Hepatocyte (in vitro differentiated cells): ENCODE data around the gene PDS5A. TPM values are rescaled to one million over a fixed set of nuclear protein-coding genes. Genes with fewer than 3 reads are reported as not detected.

Experiments
- DNase-seq: peaks from one replicate; pipeline ENCODE4 v3.0.0-alpha.2; 2016; ENCODE audit warnings: low spot score
- H2AFZ ChIP-seq: fragments of 200-600 bp; sonication (generic); 2 replicates; pipeline ENCODE4 v1.6.0; 2016; ENCODE audit warnings: antibody characterized with exemption, mild to moderate bottlenecking
- H3K27ac ChIP-seq: fragments of 200-600 bp; sonication (generic); 2 replicates; pipeline ENCODE4 v1.5.1; 2016; ENCODE audit warnings: mild to moderate bottlenecking
- H3K27me3 ChIP-seq: fragments of 200-600 bp; sonication (generic); 2 replicates; pipeline ENCODE4 v1.6.1; 2016
- H3K36me3 ChIP-seq: fragments of 200-600 bp; sonication (generic); replicated peaks from 2 replicates; pipeline ENCODE4 v1.5.1; 2016; ENCODE audit warnings: low read depth; ENCODE audit not compliant: insufficient read depth
- H3K4me1 ChIP-seq: fragments of 200-600 bp; sonication (generic); 2 replicates; pipeline ENCODE4 v1.5.1; 2016; ENCODE audit warnings: mild to moderate bottlenecking, moderate library complexity; ENCODE audit not compliant: insufficient read depth
- H3K4me2 ChIP-seq: fragments of 200-600 bp; sonication (generic); 2 replicates; pipeline ENCODE4 v1.6.0; 2016
- H3K4me3 ChIP-seq: fragments of 200-600 bp; sonication (generic); 2 replicates; pipeline ENCODE4 v1.5.1; 2016; ENCODE audit warnings: mild to moderate bottlenecking
- H3K79me2 ChIP-seq: fragments of 200-600 bp; sonication (generic); 2 replicates; pipeline ENCODE4 v1.6.0; 2017; ENCODE audit warnings: mild to moderate bottlenecking
- H3K9me2 ChIP-seq: fragments of 200-600 bp; sonication (generic); replicated peaks from 2 replicates; pipeline ENCODE4 v1.6.0; 2017; ENCODE audit warnings: mild to moderate bottlenecking; ENCODE audit not compliant: insufficient read depth
- H3K9me3 ChIP-seq: fragments of 200-600 bp; sonication (generic); 2 replicates; pipeline ENCODE4 v1.5.1; 2016; ENCODE audit warnings: low read depth, mild to moderate bottlenecking
- H4K20me1 ChIP-seq: fragments of 200-600 bp; sonication (generic); 2 replicates; pipeline ENCODE4 v1.6.0; 2016; ENCODE audit warnings: mild to moderate bottlenecking; ENCODE audit not compliant: insufficient read depth, poor library complexity, severe bottlenecking
- CTCF ChIP-seq: fragments of 200-600 bp; sonication (generic); IDR thresholded peaks from 2 replicates; pipeline ENCODE4 v1.5.1; 2016; ENCODE audit warnings: antibody characterized with exemption, mild to moderate bottlenecking; ENCODE audit not compliant: poor library complexity
- EZH2 ChIP-seq: fragments of 200-600 bp; sonication (generic); IDR thresholded peaks from 2 replicates; pipeline ENCODE4 v1.6.1; 2016; ENCODE audit warnings: antibody characterized with exemption, mild to moderate bottlenecking, borderline replicate concordance
- EZH2phosphoT487 ChIP-seq: fragments of 200-600 bp; sonication (generic); IDR thresholded peaks from one replicate; pipeline ENCODE4 v1.6.1; 2018; ENCODE audit warnings: antibody characterized with exemption, mild to moderate bottlenecking, low read depth, moderate library complexity; ENCODE audit not compliant: unreplicated experiment, severe bottlenecking
- WGBS: methylation state at CpG from one replicate; pipeline ENCODE4 v1.1.6; 2016; ENCODE audit warnings: low lambda C conversion rate; ENCODE audit errors: missing lambda C conversion rate; 5-methylcytosine and 5-hydroxymethylcytosine counted together
- polyA plus RNA-seq: library from polyadenylated mRNA; unstranded; fragments of >200 nt; fragmentation: Nextera tagmentation; extraction: Ambion mirVana; gene quantifications from 2 replicates; pipeline ENCODE4 v1.2.1, GENCODE V29; 2016
- total RNA-seq: library from RNA; depleted of rRNA; stranded (reverse); fragments of >200 nt; gene quantifications from 2 replicates; pipeline ENCODE4 v1.2.3, GENCODE V29; 2014

Gene PDS5A
- total and polyA plus RNA-seq, 2 experiments from 2014 or later, result 24.6 to 69.2 TPM

- no peaks in the 10 kb centered on the region for H3K9me3 ChIP-seq
- no peak overlapping the region for H2AFZ ChIP-seq
- no peaks in the 10 kb centered on the region for H3K9me2 ChIP-seq
- 93% methylated on average over 12 of the region's 12 CpGs for WGBS
- peaks cover 78% of the 10 kb centered on the region for H4K20me1 ChIP-seq
- no peak overlapping the region for H3K4me2 ChIP-seq
- no peaks in the 10 kb centered on the region for H3K27me3 ChIP-seq
- H3K4me1 ChIP-seq, result no peaks in the 10 kb centered on the region
- no peaks in the 10 kb centered on the region for H3K36me3 ChIP-seq
- no peak for TF ChIP-seq EZH2phosphoT487
- no peak for TF ChIP-seq CTCF
- no peak for TF ChIP-seq EZH2
- no peak overlapping the region for H3K27ac ChIP-seq
- peaks cover 100% of the 10 kb centered on the region for H3K79me2 ChIP-seq
- DNase-seq, result no peak
- H3K4me3 ChIP-seq, result no peak overlapping the region
These were observed 16.3 kb downstream of the PDS5A start for GRCh38 chr4:39961311-39961877.

GRCh38 chr4:39950861-39951481 lies 26.7 kb downstream of the PDS5A start:
- Histone ChIP-seq H3K36me3 (no peaks in the 10 kb centered on the region), H3K4me1 (peaks cover 5% of the 10 kb centered on the region), H3K9me2 (no peaks in the 10 kb centered on the region), H3K27me3 (no peaks in the 10 kb centered on the region), H2AFZ (no peak overlapping the region), H3K27ac (no peak overlapping the region), H3K79me2 (peaks cover 100% of the 10 kb centered on the region), H3K4me2 (no peak overlapping the region), H3K9me3 (no peaks in the 10 kb centered on the region), H3K4me3 (no peak overlapping the region), H4K20me1 (peaks cover 79% of the 10 kb centered on the region)
- DNase-seq, result no peak
- TF ChIP-seq EZH2phosphoT487 (no peak), CTCF (no peak), EZH2 (no peak)

- 81% methylated on average over 2 of the region's 2 CpGs for WGBS
- no peak overlapping the region for H2AFZ ChIP-seq
- H3K9me2 ChIP-seq, result no peaks in the 10 kb centered on the region
- H3K4me1 ChIP-seq, result peaks cover 5% of the 10 kb centered on the region
- H4K20me1 ChIP-seq, result peaks cover 71% of the 10 kb centered on the region
- no peak overlapping the region for H3K4me3 ChIP-seq
- TF ChIP-seq CTCF (no peak), EZH2phosphoT487 (no peak), EZH2 (no peak)
- peaks cover 100% of the 10 kb centered on the region for H3K79me2 ChIP-seq
- H3K9me3 ChIP-seq, result no peaks in the 10 kb centered on the region
- H3K4me2 ChIP-seq, result no peak overlapping the region
- H3K27ac ChIP-seq, result peak overlapping the region; percentile 3
- no peak for DNase-seq
- no peaks in the 10 kb centered on the region for H3K27me3 ChIP-seq
- no peaks in the 10 kb centered on the region for H3K36me3 ChIP-seq
These were observed 29.7 kb downstream of the PDS5A start for GRCh38 chr4:39947963-39948362.
